ELF-1 (cell line): ENCODE measurements around the gene SCRT2.

Source experiments
- DNase-seq: peaks from one replicate; pipeline ENCODE4 v3.0.0-alpha.2; 2016; ENCODE audit warnings: low read depth, low spot score

Gene SCRT2

DNA sequence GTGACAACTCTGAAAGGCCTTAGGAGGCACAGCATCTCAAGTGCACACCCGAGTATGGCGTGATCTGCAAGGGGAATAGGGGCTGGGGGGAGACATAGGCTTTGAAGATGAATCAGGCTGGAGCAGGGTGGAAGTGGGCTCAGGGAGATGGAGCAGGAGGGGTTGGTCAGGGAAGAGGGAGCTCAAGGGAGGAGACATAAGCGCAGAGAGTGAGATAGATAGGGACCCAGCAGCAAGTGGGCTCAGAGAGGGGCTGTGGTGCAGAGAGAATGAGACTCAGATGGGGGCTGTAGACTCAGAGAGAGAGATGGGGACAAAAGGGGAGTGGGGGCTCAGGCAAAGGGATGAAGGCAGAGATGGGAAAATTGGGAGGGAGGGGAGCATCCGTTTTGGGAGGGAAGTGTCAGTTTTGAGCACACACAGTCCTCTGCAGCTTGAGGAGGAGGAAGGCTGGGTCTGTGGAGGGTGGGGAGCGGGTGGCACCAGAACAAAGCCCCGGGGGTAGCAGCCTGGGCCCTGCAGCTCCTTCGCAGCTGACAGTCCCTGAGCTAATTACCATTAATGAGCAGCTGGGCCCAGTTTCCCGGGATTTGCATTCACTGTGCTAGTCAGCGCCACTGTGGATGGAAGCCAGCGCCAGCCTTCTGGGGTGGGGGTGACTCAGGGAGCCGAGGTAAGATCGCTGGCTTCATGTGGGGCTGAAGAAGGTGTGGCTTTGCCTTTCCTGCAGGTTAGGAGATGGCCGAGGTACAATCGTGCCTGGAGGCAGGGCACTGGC is 41.3 kb downstream of the SCRT2 start:
- DNase-seq: no peak

GRCh38 chr20:631101-631500 is 44.5 kb downstream of the SCRT2 start:
- DNase-seq: no peak

DNA sequence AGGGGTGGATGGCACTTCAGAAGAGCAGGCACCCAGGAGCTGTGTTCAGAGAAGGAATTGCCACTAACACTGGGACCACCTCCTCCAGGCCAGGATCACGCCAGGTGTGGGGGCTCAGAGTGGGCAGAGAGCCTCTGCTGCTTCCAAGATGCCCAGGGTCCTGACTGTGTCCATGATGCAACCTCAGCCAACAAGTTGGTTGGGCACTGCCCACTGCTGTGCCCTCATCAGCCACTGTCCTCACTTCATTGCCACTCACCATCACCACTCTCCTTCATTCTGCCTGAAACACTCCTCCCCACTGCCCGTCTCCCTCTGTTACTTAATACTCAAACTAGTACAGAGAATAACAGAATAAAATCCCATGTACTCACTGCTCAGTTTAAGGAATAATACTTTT is 49.0 kb downstream of the SCRT2 start:
- no peak for DNase-seq

DNA sequence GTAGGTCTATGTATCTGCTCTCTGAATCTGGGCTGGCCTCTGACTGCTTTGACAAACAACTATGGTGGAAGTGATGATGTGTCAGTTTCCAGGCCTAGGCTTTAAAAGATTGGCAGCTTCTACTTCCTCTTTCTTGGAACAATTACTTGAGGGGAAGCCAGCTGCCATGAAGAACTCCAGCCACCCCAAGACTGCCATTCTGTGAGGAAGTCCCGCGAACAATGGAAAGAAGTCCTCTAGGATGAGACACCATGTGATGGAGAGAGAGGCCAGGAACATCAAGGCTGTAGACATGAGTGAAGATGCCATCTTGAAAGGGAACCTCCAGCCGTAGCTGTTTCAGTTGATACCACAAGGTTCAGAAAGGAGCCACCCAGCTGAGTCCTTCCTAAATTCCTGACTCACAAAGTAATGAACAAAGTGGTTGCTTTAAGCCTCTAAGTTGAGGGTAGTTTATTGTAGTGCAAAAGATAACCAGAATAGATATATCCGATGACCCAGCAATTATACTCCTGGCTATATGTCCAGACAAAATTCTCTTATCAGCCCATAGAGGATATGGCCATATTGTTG is 50.2 kb downstream of the SCRT2 start:
- DNase-seq: no peak

DNA sequence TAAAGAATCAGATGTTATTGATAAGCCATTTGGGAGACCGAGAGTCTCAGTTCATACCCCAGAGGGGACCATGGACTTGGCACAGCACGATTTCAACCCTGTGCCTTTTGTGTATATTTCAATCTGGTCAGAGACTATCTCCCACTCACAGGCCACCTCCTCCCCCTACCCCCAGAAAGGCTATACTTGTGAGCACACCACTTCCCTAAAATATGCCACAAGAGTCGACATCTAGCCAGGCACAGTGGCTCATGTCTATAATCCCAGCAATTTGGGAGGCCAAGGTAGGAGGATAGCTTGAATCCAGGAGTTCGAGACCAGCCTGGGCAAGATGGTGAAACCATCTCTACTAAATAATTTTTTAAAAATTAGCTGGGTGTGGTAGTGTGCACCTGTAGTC is 51.9 kb downstream of the SCRT2 start:
- no peak for DNase-seq

DNA sequence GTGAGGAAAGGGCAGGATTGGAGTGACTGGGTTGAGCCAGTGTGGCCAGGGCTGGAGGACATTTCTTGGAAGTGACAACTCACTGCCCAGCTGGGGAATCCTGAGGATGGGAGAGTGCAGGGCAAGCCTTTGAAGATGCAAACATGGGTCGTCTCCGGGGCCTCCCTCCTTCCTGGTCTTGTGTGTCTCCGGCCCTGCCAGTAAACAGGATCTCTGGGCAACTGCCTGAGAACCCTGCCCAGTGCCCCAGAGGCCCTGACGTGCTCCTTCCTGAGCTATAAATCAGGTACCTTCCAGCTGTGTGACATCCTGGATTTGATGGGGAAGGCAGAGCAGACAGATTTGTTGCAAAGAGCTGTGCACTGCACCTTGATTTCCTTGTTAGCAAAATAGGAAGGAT is 52.6 kb downstream of the SCRT2 start:
- DNase-seq: no peak

GRCh38 chr20:622161-622560 is 53.4 kb downstream of the SCRT2 start:
- no peak for DNase-seq

DNA sequence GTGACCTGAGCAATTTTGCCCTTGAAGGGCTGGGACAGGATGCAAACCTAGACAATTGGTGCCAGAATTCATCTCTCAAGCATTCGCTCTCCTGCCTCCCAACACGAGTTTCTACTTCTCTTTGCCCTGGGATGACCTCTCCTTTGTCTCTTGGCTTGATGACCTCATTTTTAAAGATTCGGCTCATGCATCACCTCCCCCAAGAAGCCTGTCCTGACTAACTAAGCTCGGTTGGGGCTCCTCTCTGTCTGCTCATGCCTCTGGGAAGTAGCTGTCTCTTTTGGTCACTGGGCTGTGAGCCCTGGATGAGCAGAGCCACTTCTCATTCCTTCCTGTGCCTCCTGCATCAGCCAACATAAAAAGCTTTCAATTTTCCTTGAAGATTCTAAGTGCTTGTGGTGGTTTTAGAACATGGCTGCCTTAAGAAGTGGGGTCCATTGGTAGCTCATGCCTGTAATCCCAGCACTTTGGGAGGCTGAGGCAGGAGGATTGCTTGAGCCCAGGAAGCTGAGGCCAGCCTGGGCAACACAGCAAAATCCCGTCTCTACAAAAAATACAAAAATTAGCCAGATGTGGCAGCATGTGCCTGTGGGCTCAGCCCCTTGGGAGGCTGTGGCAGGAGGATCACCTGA is 54.4 kb downstream of the SCRT2 start:
- peak; percentile 63 for DNase-seq

DNA sequence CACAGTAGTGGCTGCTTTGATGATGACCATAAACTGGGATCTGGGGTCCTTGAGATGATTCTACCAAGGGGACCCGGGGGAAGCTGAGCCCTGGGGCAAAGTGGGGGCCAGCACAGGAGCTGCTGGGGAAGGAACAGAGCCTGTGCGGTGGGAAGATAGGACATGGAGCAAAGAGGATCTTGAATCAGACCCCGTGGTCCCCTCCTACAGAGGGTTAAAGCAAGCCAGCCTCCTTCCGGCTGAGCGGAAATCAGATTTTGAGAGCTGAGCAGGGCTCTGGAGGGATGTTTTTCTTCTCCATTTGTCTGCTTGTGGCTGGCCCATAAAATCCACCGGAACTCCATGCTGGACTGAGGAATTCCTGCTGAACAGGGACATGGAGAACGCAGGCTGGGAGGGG is 55.4 kb downstream of the SCRT2 start:
- no peak for DNase-seq

GRCh38 chr20:618980-619379 is 56.6 kb downstream of the SCRT2 start:
- DNase-seq: peak; percentile 85

DNA sequence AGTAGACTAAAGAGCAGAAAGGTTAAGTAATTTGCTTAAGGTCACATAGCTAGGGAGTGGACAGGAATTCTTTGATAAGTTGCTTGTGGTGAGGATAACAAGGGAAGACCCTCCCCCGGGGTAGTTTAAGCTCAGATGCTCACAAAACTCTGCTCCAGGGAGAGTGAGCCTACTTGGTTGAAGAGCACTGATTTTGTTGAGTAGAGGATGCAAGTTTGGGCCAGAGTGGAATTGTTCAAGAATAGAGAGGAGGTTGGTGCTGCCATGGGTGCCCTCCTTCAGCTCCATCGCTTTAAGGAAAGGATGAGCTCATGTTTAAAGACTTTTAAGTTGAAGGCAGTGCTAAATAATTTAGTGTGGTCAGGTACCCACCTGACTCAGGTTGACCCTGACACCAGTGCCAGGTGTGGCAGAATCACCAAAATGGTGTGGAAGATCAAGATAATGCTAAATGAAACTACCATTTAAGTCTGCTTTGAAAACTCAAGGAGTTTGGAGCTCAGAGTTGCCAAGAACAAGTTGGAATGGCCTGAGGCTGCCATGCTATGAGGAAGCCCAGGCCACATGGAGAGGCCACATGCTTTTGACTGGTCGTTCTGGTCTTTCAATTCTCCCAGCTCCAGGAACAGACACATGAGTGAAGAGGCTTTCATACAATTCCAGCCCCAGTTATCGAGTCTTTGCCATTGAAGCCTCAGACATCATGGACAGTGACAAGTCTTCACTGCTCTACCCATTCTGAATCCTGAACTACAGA is 57.5 kb downstream of the SCRT2 start:
- DNase-seq: peak; percentile 63

GRCh38 chr20:615514-615913 is 60.1 kb downstream of the SCRT2 start:
- no peak for DNase-seq

DNA sequence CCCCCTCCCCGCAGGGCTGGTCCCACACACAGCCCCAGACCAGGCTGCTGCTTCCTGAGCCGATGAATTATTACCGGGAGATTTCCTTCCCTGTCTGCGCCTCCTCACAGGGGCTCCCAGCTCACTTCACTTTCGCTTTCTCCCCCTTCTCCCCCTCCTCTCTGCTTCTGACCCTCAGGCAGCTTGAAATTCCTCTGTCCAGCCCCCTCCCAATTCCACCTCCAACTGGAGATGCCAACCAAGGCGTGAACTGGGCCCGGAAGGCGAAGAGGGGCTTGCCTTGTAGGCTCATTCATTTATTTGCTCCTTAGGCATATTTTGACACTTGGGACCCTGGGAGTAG is 63.8 kb downstream of the SCRT2 start:
- DNase-seq: peak; percentile 86
